Fibroblast of skin of right biceps (primary cell): Measurements from ENCODE around the gene TTYH2.

ENCODE experiments used
- DNase-seq: peaks from one replicate; pipeline ENCODE4 v3.0.0-alpha.2; 2013

Gene TTYH2

DNA sequence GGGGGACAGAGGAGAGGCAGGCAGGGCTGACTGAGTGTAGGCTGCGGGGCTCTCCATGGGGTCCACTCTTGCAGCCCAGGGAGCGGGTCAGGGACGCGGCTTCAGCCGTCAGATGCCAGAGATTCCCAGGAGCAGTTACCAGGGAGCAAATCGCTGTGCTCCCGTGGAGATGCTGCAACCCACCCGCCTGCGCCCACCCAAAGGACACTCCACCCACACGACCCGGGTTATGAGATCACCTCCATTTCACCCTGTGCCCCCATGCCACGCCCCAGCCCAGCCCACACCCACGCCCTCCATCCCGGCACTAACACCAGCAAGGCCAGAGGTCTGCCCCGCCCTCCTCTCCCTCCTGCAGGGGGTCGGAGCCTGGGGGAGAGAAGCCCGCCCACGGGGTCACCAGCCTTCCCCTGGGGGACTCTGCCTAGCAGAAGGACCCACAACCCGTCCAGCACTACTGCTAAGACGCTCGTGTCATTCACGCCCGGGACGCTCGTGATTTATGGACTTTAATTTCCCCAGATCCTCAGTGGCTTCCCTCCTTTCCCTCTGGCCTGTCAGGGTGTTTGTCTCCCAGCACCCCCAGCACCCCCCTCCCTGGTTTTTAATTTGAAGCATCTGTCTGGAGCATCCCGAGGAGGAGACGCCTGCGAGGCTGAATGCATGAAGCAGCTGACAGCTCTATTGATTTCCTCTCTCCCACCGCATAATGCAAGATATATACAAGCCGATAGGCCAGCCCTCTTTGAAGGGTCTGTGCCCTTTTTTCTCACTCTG, 16.6 kb upstream of the TTYH2 start:
- DNase-seq: no peak

DNA sequence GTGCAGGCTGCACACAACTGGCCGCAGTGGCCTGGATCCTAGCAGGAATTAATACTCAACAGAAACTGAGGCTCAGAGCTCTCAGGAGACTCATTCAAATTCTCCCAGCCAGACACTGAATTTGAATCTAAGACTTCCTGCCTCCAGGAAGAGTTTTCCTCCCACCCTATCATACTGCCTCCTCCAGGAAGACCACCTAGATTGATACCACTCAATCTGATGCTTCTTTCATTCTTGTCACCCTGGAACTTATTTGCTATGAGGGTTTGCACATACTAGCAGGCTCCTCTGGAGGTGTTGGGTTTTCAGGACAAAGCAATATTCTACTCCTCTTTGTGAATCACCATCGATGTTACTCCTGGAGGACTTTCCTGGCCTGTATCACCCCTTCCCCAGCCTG, 15.6 kb upstream of the TTYH2 start:
- no peak for DNase-seq

DNA sequence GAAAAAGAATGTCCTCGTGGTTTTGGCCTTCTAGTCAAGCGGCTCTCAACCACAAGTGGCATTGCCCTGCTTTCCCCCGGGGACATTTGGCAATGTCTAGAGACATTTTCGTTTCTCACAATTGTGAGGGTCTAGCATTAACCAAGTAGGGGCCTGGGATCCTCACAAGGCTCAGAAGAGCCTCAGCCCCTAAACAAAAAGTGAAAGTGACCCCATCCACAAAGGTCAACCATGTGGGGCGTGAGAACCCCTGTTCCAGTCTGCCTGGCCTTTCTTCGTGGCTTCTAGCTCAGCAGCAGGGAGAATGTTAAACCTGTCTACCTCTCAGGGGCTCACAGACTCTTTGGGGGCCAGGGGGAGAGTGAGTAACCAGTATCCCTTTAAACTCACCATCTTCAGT, 14.7 kb upstream of the TTYH2 start:
- DNase-seq: no peak

DNA sequence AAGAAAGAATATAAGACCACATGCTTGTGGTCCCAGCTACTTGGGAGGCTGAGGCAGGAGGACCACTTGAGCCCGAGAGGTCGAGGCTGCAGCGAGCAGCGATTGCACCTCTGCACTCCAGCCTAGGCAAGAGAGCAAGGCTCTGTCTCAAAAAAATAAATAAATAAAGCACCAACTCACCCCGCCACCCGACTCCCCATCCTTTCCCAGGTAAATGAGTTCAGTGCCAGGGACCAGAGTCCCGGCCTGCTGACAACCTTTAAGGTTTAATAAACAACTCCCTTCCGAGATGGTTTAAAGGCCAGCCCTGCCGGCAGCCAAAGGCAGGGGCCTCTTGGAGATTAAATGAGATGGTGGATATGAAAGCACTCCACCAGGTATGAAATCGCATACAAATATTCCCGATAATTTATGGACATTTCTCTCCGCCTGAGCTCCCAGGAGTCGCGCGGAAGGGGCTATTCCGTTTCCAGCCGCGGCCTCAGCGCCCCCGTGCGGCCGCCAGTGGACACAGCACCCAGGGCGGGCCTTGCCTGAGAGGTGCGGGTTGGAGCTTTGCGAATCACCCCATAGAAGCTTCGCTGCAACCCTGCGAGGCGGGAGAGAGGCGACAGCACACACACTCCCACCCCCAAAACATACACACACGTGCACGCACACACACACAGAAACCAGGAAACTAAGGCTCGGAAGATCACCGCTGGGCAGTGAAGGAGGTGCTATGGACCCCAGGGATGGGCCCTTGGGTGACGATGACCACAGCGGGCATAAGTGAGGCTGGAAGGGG, 13.9 kb upstream of the TTYH2 start:
- DNase-seq: peak; percentile 35

DNA sequence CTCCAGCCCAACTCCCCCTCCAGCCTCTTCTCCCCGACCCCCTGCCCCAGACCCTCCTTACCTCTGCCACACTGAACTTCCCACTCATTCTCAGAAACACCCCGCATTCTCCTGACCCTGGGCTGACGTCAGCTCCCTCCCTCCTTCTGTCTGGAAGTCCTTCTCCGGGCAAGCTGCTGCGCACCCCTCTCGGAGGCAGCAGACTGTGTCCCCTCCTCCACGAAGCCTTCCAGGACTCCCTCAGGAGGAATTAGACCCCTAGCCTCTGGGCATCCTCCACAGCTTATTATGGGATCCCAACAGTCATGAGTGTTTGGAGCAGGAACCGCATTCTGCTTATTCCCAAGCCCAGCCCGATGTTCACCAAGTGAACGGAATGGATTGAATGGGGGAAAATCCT, 13.3 kb upstream of the TTYH2 start:
- no peak for DNase-seq

DNA sequence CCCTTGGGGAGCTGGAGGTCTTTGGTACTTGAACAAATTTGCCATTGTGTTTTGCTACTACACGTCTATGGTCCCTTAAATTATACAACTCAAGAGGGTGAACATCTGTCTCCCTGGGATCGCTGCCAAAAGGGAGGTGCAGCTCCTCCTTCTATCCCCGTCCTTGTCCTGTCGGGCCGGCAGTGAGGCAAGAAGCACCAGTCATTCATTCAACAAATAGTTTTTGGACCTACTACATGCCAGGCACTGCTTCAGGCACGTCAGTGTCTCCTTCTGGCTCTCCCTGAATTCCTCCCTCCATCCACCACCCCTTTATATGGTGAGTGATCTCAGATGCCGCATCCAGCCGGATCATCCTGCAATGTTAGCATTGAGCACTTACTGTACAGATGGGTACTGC, 12.1 kb upstream of the TTYH2 start:
- peak; percentile 47 for DNase-seq

DNA sequence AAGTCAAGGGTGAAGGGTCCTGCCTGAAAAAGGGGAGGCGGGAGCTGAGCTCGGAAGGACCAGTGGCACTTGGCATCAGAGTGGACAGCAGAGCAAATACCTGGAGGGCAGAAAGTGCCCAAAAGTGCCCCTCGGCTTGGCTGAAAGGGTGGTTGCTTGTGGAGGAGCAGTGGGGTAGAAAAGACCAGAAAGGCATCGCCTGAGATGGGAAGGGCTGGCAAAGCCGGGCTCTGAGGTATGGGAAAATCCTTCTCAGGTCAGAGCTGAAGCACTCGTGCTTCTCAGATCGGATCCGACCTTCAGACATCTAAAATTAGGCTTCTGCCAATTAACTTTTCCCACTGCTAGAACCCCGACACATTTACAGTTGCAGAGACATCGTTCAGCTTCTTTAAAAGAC, 11.4 kb upstream of the TTYH2 start:
- no peak for DNase-seq

DNA sequence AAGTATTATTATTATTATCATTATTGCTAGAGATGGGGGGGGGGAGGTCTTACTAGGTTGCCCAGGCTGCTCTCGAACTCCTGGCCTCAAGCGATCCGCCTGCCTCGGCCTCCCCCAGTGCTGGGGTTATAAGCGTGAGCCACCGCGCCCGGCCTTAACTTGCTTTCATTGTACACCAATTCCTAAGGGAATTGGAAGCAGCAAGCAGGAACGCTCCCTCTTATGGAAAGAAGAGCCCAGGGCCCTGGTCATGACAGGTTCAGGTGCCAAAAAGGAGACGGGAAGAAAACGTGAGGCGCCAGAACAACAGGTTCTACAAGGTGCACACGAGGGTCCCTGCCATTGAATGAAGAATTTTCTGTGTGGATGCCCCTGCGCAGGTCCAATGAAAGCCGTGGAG, 10.4 kb upstream of the TTYH2 start:
- DNase-seq: no peak

DNA sequence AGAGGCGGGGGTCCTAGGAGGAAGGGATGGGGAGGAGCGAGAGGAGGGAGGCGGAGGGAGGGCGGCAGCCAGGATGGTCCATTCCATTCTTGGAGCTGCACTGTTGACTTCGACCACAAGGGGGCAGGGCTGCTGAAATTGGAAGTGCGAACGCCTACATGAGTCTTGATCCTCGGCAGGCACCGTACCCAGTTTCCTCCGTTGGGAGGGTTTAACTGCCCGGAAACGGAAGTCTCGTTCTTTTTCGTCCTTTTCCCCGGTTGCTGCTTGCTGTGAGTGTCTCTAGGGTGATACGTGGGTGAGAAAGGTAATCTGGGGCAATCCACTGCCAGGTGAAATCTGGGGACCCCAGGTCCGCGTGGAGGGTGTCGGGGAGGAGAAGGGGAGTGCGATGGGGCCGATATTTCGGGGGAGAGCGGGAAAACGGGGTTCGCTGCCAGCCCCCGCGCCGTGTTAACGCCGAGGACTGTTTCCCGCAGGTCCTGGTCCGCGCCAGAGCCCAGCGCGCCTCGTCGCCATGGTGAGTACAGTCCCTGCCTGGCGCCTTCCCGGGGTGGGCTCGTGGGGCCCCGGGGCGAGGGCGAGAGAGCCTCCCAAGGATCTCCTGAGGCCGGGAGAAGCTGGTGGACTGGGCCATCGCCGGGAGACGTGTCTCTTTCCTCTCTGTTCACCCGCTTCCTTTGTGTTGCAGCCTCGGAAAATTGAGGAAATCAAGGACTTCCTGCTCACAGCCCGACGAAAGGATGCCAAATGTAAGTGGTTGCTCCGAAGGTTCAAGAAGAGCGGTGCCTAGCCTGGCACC, 9.7 kb upstream of the TTYH2 start, which contains the start of gene RPL38:
Gene RPL38, plus strand, starts transcription at position 240 of the 802 bp plus-strand sequence. Its CDS starts 278 bp downstream, at position 518.
- peak; percentile 97 for DNase-seq

DNA sequence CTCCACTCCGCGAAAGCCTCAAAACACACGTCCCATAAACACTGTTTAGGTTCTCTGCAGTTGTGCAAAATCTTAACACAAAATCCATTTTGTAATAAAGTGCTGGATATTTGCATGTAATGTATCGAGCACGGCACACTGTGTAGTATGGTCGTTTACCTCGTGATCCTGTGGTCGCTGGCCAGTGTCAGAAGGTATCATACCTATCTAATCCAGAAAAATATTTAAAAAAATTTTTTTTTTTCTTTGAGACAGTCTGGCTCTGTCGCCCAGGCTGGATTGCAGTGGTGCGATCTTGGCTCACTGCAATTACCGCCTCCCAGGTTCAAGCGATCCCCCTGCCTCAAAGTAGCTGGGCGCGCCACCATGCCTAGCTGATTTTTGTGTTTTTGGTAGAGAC, 8.9 kb upstream of the TTYH2 start:
- DNase-seq: no peak

DNA sequence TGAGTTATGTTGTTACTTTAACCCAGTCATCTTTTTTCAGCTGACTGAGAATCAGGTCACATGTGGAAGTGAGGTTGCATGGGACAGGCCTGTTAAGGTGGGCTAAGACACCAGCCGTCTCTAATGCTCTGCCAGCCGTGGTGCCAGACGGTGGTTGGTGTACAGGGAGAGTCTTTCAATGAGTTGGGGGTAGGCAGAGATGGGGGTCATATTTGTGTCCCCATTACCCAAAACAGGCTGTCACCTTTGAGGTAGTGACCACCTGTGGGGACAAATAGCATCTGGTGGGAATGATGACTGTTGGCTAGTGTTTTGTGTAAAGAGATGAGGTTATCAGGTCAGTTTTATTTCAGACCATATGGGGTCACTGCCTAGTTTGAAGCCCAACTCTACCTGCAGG, 8.1 kb upstream of the TTYH2 start:
- DNase-seq: no peak

DNA sequence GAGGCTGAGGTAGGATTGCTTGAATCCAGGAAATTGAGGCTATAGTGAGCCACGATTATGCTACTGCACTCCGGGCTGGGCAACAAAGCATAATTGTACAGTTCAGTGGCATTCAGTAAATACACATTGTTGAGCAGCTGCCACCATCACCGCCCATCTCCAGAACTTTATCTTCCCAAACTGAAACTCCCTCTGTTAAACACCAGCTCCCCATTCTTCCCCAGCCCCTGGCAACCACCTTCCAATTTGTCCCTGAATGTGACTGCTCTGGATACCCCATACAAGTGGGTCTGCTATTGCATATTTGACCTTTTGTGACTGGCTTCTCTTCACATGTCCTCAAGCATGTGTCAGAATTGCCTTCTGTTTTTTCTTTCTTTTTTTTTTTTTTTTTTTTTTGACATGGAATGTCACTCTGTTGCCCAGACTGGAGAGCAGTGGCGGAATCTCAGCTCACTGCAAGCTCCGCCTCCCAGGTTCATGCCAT, 7.0 kb upstream of the TTYH2 start:
- DNase-seq: peak; percentile 17

DNA sequence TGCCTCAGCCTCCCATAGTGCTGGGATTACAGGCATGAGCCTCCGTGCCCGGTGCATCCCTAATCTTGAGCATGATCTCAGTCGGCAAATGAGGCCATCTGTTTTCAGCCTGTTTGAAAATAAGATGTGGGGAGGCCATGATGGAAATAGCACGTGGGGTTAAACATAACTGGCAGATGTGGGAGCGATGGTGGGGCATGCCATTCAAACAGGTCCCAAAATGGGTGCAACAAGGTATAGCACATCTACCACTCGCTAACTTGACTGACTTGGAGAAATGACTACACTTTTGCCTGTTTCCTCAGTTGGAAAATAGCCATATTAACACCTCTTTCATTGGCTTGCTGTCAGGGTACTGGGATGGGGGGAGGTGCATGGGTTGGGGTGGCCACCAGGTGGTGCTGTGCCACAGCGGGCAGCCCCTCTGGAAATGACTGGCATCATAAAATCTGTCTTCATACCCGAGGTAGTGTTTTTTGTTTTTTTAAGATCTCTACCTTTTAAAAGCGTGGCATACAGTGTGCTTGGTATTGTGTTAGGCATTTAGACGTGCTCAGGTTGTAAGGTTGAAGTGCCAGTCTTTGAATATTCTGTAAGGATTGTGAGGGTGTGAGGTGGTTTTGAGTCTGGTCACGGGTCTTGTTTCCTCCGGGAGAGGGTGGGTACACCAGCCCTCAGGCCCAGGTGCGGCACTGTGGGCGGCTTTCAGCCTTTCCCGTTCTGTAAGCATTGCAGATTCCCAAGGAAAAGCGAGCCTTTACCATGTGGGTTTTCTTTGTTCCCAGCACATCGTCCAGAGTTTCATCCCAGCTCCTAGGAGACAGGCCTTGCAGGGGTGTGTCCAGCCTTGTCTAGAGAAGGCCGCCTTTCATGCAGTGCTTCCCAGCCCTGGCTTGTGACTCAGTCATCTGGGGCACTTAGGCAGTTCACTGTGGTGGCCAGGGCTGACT, 2.9 kb upstream of the TTYH2 start:
- DNase-seq: peak; percentile 60

DNA sequence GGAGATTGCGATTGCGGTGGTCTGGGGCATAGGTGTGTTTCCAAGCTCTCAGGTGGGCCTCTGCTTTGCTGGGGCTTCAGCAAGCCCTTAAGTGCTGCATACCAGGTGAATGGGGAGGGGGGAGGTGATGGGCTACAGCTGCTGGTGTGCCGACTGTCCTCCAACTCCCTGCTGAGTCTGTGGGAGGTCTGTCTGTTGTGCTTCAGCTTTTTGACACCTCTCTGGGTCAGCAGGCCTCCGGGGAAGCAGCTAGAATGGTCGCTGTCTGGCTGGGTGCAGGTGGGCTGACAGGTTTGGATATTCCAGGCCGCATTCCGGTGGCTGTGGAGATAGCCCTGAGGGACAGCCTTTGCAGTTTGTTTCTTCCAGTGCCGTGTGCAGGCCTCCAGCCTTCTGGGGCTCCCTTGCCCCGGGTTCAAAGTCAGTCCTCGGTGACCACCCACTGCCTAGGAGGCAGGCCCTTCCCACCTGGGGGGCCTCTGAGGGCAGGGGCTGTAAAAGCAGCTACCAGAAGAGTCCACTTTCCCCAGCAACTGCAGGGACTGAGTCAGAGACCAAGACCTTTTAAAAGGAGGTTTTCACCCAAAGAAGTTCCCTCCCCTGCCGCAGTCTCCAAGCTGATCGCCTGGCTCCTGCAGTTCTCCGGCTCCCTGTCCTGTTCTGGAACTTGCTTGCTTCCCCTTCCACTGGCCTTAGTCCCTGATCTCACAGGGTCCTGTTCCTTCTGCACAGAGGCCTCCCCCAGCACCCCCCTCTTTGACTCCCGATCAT, 2.0 kb upstream of the TTYH2 start:
- DNase-seq: peak; percentile 20

DNA sequence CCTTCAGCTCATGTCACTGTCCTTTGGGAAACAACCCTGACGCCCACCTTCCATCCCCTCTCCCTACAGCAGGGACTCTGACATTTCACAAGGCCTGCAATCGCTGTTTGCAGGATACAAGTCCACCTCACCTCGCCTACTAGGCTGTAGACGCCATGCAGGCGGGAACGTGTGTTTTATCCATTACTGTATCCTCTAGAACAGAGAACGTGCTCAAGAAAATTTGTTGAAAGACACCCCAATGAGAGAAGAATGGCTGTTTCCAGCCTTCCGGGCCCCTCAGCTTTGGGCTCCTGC, 1.5 kb upstream of the TTYH2 start:
- DNase-seq: no peak

DNA sequence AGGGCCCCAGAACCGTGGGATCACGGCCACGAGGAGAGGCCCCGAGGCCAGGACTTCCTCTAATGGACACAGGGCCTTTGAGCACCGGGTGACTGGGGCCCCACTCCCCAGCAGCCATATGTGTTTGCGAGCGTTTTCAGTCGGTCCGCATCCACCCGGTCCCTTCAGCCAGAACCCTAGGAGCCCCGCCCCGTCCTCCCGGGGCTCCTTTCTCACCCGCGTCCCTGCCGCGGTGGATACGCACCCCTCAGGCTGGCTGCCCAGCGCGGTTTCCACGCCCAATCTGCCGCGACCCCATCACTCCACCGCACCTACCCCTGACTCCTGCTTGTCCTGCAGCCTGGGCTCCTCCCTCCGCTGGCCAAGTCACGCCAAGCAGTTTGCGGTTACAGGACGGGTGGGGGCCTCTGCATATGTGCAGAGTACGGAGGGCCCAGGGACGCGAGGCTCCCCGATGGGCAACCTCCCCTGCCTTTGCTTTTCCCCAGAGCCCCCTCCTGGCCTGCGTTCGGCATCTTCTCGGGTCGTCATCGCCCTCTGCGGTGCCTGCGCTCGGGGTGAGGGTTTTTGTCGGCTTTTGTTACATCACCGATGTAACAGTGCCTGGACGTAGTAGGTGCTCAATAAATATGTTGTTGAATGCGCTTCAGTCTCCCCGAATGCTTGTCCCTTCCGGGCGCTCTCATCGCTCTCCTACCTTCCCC, 1.0 kb upstream of the TTYH2 start:
- DNase-seq: peak; percentile 33

DNA sequence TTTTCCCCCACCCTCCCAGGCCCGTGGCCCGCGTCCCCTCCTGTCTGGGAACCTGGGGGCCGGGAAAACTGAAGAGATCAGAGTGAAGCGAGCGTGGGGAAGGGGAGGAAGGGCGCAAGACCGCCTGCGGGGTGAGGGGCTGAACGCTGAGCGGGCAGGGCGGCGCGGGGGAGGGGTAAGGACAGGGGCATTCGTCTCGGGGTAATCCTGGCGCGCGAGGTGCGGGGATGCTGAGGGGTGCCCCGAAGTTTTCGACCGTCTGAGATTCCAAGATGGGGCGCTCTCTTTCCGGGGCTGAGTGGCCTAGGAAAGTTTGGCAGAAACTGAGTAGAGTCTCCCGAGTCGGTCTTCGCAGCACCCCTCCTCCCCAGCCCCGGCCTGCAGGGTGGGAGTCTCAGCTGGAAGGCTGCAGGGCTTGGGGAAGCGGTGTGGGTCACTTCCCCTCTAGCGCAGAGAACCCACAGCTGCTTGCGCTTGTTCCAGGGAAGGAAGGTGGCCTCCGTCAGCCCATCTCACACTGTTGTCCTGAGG, 555 bp downstream of the TTYH2 start:
- DNase-seq: no peak

DNA sequence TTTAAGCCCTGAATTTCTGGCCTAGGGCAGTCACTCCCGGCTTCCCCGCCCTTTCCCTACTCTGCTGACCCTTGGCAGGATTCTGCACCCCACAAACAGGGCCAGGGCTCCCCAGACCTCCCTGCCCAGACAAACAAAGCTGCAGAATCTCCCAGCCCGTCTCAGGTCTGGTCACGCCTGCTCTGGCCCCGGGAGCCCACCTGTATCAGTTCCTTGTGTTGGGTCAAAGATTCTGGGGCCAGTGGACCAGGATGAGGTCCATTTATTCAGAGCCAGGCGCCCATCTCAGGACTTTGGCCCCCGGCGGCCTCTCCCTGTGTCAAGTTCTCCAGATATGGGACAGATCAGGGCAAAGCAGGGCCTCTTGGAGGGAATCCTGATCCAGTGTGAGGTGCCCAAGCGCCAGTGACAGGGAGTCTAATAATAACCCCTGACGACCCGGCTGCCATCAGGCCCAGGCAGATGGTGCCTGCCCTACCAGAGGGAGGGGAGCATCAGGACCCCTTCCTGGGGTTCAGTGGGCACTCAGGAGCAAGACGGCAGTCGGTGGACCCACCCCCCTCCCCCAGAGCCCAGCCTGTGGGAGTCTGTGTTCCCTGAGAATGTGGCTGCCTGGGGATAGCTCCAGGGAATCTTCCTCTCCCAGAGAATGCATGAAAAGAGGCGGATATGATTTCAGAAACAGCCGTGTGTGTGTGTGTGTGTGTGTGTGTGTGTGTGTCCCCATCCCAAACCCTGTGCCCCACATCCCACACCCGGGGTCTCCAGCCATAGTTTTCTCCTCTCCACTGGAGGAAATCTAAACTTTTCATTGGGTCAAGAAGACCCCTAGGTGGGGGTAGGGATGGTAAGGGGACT, 1.3 kb downstream of the TTYH2 start:
- DNase-seq: no peak

DNA sequence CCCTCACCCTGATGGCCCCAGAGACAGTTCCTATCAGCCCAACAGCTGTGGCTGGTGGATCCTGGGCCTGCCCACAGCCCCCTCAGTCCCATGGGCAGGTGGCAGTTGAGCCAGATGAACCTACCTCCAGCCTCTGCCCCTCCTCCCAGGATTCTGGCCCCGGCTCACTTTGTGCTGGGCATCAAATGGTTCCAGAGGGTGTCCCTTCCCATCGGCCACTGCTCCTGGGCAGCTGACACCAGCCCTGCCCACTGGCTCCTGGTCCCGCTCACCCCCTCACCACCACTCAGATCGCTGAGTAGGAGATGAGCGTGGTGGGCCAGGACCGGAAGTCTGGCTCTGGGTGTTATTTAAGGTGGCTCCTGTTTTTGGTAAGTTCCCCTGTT, 2.0 kb downstream of the TTYH2 start:
- no peak for DNase-seq

DNA sequence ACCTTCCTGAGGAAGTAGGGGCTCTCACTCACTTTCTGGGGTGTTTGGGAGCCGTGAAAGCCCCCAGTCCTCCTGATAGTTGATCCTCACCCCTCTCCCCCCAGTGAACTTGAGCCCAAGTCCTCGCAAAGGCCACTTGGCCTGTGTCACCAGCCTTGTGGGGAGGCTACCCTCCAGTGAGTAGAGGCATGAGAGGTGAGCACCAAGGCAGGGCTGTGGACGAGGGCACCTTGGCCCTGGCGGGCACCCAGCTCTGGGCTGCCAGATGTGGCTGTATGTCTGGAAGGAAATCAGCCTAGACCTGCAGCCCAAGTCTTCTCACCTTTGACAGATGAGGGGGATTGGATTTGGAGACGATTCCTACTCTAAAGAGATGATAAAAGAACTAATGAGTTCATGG, 3.1 kb downstream of the TTYH2 start:
- no peak for DNase-seq
